Esophagus (tissue), 2 donors: ENCODE results near the gene NPLOC4. TPM values are rescaled to one million over a fixed set of nuclear protein-coding genes. Genes with fewer than 3 reads are reported as not detected.
"Not testable (repeated sequence)": the region's sequence is repeated elsewhere in the genome, so short reads cannot be mapped to it uniquely, and the experiment has no call there.

Source experiments
- H3K27ac ChIP-seq, 2 donors: one replicate each; pipeline ENCODE4 v1.5.1; 2013; ENCODE audit warnings: low read depth in 2 of 2, mild to moderate bottlenecking in 2 of 2, inconsistent platforms in 1 of 2, low read length in 1 of 2, moderate library complexity in 1 of 2
- H3K27me3 ChIP-seq, 2 donors: one replicate each; pipeline ENCODE4 v1.6.1; 2013; ENCODE audit warnings: low read length in 2 of 2, control low read depth in 1 of 2, mild to moderate bottlenecking in 1 of 2; ENCODE audit not compliant: insufficient read depth in 2 of 2, control insufficient read depth in 1 of 2
- H3K36me3 ChIP-seq, 2 donors: one replicate each; pipeline ENCODE4 v1.6.1; 2013; ENCODE audit warnings: low read length in 1 of 2; ENCODE audit not compliant: control insufficient read depth in 2 of 2, insufficient read depth in 2 of 2
- H3K4me1 ChIP-seq, 2 donors: one replicate each; pipeline ENCODE4 v1.6.1; 2013; ENCODE audit warnings: low read length in 1 of 2; ENCODE audit not compliant: control insufficient read depth in 2 of 2, insufficient read depth in 2 of 2
- H3K4me3 ChIP-seq, 2 donors: one replicate each; pipeline ENCODE4 v1.5.1; 2013; ENCODE audit warnings: low read length in 2 of 2, mild to moderate bottlenecking in 2 of 2, low read depth in 1 of 2, moderate library complexity in 1 of 2
- H3K9me3 ChIP-seq, 2 donors: one replicate each; pipeline ENCODE4 v1.6.1; 2013; ENCODE audit warnings: mild to moderate bottlenecking in 2 of 2, low read depth in 1 of 2, low read length in 1 of 2, moderate library complexity in 1 of 2; ENCODE audit not compliant: control insufficient read depth in 2 of 2, insufficient read depth in 1 of 2
- WGBS, 2 donors: extraction: QIAGEN DNeasy Blood & Tissue Kit; methylation state at CpG; one replicate each; pipeline ENCODE4 v1.1.7; 2013; 5-methylcytosine and 5-hydroxymethylcytosine counted together
- polyA plus RNA-seq, 2 donors: library from polyadenylated mRNA; stranded (reverse); fragments of 200-250 nt; gene quantifications; one replicate each; pipeline ENCODE4 v1.2.3, GENCODE V29; 2013
- donor health status: healthy with polysubstance abuse.
- donor health status: Bipolar disorder and iron deficiency.

The NPLOC4 gene
- polyA plus RNA-seq, 2 donors = 30.6 to 38.8 TPM

DNA sequence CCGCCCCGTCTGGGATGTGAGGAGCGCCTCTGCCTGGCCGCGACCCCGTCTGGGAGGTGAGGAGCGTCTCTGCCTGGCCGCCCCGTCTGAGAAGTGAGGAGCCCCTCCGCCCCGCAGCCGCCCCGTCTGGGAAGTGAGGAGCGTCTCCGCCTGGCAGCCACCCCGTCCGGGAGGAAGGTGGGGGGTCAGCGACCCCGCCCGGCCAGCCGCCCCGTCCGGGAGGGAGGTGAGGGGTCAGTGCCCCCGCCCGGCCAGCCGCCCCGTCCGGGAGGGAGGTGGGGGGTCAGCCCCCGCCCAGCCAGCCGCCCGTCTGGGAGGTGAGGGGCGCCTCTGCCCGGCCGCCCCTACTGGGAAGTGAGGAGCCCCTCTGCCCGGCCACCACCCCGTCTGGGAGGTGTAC lies 18.6 kb downstream of the NPLOC4 start:
- H3K36me3 ChIP-seq = peaks cover 19 to 31% of the 10 kb centered on the region in 2 donors
- not testable (repeated sequence) for H3K4me1 ChIP-seq, H3K27ac ChIP-seq, H3K9me3 ChIP-seq, H3K4me3 ChIP-seq, H3K27me3 ChIP-seq
- 96% methylated on average over 23 to 29 of the region's 36 CpGs for WGBS, 2 donors

DNA sequence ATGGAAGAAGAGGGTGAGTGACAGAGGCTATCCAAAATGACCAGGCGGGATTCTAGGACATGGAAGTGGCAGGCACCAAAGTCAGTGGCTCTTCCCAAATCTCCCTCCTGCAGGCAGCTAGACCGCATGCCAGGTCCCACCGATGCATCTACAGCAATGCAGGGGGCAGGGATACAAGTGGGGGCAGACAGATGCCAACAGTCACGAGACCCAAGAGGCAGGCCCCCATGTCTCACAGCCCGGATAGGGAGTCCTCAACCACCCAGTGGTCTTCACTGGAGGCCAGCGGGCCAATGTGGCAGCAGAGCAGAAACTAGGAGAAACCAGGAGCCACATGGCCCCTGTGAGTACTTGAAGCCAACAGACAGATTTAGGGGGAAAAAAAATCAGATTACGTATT lies 20.0 kb downstream of the NPLOC4 start:
- 42 to 68% methylated on average over 7 of the region's 7 CpGs for WGBS, 2 donors
- Histone ChIP-seq H3K27me3 (no peaks in the 10 kb centered on the region), H3K27ac (no peak overlapping the region), H3K4me3 (no peak overlapping the region), H3K9me3 (no peaks in the 10 kb centered on the region), H3K4me1 (no peaks in the 10 kb centered on the region), H3K36me3 (peaks cover 28 to 36% of the 10 kb centered on the region in 2 donors)

DNA sequence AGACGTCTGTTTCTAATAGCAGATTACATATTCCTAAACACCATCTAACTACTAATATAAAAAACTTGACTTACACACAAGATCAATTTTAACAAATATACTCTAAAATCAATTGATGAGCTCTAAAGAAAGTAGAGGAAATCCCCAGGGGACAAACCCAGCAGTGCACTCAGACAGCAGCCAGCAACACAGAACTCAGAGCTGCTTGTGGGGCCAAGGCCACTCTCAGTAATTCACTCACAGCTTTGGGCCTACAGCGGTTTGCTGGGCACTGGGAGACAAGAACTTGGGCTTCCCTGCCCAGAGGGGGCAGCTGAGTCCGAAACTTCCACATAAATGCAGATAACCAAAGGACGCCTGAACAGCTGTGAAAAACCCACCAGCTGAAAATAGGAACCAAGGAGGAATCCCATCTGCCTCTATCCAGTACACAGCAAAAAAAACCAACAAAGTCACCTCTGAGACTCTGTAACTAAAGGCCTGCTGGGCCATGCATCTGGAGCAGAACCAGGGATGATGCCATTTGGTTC lies 21.4 kb downstream of the NPLOC4 start:
- Histone ChIP-seq H3K27ac (no peak overlapping the region), H3K36me3 (peaks cover 19 to 27% of the 10 kb centered on the region in 2 donors), H3K27me3 (no peaks in the 10 kb centered on the region), H3K9me3 (no peaks in the 10 kb centered on the region), H3K4me3 (no peak overlapping the region), H3K4me1 (no peaks in the 10 kb centered on the region)
- WGBS, 2 donors = 90 to 95% methylated on average over 4 of the region's 4 CpGs

DNA sequence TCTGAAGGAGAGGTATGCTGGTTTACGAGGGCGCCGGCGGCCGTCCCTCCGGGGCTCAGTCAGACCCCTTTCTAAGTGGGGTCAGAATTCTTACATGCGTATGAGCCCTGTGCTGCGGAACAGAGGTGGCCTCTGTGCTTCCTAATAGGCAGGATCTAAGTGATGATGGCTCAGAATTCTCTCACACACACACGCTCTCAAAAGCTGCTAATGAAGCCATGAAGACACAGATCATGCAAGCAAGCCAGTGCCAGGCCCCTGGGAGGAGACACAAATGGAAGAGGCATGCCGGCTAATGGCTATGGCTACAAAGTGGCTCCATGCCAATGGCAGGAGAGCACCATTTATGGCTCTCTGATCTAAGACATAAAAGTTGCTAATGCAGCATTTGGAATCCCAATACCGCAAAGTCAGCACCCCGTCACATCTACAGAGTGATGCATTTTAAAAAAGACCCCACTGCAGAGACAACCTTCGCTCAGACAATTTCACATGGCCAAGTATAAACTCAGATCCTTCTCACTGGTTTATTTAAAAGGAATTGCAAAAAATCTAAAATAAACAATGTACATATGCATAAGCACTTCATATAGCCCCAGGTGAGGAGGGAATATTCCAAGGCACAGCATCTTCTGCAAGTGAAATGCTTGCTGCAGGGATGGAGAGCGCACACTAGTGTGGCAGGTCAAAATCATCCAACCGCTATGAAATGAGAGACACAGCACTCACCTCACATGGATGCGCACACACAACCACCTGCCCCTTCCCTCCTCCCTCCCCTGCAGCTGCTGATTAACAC lies 24.5 kb downstream of the NPLOC4 start:
- WGBS, 2 donors = 87 to 88% methylated on average over 16 of the region's 16 CpGs
- H3K27me3 ChIP-seq = no peaks in the 10 kb centered on the region

DNA sequence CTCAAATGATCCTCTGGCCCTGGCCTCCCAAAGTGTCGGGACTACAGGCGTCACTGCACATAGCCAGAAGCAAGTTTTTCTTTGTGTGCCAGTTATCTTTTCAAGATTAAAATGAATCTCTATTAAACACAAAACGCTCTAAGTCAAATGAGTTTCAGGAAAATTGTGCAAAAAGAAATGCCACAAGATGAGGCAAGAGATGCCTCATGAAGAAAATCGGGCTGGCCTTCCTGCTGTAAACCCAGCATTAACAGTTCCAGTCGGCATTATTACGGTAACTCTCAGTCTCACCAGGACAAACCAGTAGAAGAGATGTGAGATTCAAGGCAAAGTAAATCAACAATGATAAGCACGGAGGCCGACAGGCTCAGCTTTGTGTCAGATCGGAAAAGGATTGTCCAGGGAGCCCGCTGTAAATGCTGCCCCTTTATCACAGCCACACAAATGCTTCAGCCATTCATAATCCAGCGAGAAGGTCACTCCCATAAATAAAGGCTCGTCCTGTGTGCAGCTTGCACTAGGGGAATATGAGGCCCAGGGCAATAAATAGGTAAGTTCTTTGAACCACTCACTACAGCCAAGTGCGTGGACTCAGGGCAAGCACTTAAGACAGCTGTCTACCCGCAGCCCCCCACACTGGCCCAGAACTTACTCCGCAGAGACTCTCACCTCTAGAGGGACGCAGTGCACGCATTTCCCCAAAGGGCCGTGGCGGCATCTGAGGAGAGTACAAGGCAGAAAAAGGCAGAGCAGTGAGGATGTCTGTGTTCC lies 27.2 kb downstream of the NPLOC4 start:
- H3K27me3 ChIP-seq = no peaks in the 10 kb centered on the region
- H3K27ac ChIP-seq = no peak overlapping the region
- no peaks in the 10 kb centered on the region for H3K4me1 ChIP-seq
- peaks cover 37 to 48% of the 10 kb centered on the region in 2 donors for H3K36me3 ChIP-seq
- WGBS, 2 donors = 92 to 95% methylated on average over 19 of the region's 19 CpGs
- H3K4me3 ChIP-seq = no peak overlapping the region
- no peaks in the 10 kb centered on the region for H3K9me3 ChIP-seq

More for the DNA sequence above, 24.5 kb downstream of the NPLOC4 start:
- no peak overlapping the region for H3K27ac ChIP-seq
- no peak overlapping the region for H3K4me3 ChIP-seq
- no peaks in the 10 kb centered on the region for H3K9me3 ChIP-seq
- H3K36me3 ChIP-seq = peaks cover 34 to 47% of the 10 kb centered on the region in 2 donors
- H3K4me1 ChIP-seq = no peaks in the 10 kb centered on the region

DNA sequence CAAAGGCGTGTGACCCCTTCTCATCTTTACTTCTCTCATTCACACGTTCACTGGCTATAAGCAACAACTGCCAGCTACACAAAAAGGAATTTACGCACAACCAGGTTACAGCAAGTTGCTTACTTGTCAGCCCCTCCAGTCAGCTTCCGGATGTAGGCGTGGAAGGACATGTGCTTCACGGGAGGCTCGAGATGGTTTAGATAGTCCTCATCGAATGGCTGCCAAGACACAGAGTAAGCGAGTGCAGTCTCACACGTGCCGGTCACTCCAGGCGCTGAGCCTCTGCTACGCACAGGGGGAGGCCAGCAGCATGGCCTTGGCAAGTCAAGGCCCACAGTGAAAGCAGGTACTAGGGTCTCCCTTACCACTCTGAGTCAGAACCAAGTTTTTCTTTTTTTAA lies 28.3 kb downstream of the NPLOC4 start:
- peaks cover 34 to 51% of the 10 kb centered on the region in 2 donors for H3K36me3 ChIP-seq
- H3K27ac ChIP-seq = no peak overlapping the region
- H3K4me1 ChIP-seq = no peaks in the 10 kb centered on the region
- H3K27me3 ChIP-seq = no peaks in the 10 kb centered on the region
- no peaks in the 10 kb centered on the region for H3K9me3 ChIP-seq
- 92 to 94% methylated on average over 13 of the region's 13 CpGs for WGBS, 2 donors
- H3K4me3 ChIP-seq = no peak overlapping the region

DNA sequence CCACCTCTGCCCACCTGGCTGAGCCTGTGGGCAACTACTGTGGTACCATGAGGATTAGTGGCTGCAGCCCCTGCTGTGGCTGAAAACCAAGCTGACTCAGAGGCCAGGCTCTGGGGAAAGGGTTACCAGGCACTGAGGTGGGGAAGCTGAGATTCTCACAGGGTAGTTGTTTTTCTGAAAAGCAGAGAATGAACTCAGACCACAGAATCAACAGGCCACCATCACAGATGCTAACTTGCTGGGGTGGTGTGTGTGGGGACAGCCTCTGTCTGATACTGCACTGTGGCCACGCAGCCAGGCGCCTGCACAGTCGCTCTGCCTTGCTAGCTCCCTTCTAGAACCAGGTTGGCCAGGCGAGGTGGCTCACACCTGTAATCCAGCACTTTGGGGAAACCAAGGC lies 28.8 kb downstream of the NPLOC4 start:
- Histone ChIP-seq H3K36me3 (peaks cover 34 to 48% of the 10 kb centered on the region in 2 donors), H3K9me3 (no peaks in the 10 kb centered on the region), H3K4me1 (no peaks in the 10 kb centered on the region), H3K4me3 (no peak overlapping the region), H3K27me3 (no peaks in the 10 kb centered on the region), H3K27ac (no peak overlapping the region)
- 94 to 99% methylated on average over 4 of the region's 4 CpGs for WGBS, 2 donors

DNA sequence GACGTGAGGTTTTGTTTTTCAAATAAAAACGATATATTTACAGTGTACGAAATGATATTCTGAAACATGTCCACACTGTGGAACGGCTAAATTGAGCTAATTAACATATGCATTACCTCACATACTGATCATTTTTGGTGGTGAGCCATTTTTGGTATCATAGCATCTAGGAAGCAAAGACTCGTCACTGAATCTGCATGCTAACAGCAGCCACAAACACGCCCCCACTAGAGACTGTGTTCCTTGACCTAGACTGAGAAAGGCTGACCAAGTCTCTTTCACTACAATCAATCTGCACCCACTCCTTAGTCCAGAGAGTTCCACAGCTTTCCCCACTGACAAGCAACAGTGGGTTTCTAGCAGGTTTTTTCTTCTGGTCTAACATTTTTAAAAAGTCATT lies 29.5 kb downstream of the NPLOC4 start:
- H3K27me3 ChIP-seq = no peaks in the 10 kb centered on the region
- no peaks in the 10 kb centered on the region for H3K9me3 ChIP-seq
- H3K27ac ChIP-seq = no peak overlapping the region
- H3K4me3 ChIP-seq = no peak overlapping the region
- no peaks in the 10 kb centered on the region for H3K4me1 ChIP-seq
- peaks cover 29 to 43% of the 10 kb centered on the region in 2 donors for H3K36me3 ChIP-seq
- 75 to 83% methylated on average over 6 of the region's 6 CpGs for WGBS, 2 donors

DNA sequence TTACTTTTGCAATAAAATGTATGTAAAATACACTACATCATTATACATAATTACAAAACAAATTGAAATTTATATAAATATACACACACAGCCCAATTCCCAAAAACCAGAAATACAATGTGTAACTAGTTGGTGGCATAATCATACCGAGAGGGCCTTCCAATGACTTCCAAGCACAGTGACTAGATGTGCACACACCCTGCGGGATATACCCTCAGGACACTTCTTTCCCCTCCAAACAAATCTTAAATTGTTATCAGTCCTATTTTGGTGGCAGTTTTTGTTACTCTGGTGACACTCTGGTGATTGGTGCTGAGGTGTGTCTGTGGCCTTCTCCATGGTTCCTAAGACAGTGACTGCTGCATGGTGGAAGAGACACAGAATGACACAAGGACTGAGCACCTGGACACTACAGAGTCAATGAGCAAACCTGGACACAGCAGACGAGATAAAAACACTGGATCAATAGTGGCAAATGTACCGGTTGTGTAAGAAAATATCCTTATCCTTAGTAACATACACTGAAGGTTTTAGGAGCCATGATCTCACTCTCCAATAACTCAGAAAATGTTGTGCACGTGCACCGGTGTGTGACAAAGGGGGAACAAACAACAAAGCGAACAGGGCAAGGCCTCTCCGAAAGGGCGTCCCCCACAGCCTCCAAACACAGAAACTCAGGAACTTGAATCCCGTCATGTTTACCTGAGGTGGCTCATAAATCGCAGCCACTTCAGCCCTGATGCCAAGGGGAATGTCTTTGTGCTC lies 32.9 kb downstream of the NPLOC4 start:
- WGBS, 2 donors = 86 to 88% methylated on average over 11 of the region's 11 CpGs
- H3K4me1 ChIP-seq = peaks cover 0 to 2% of the 10 kb centered on the region in 2 donors
- no peak overlapping the region for H3K27ac ChIP-seq
- H3K4me3 ChIP-seq = no peak overlapping the region
- H3K9me3 ChIP-seq = no peaks in the 10 kb centered on the region
- H3K36me3 ChIP-seq = peaks cover 13 to 41% of the 10 kb centered on the region in 2 donors
- H3K27me3 ChIP-seq = no peaks in the 10 kb centered on the region
